Activated CD4-positive, alpha-beta T cell treated with anti-CD3 and anti-CD28 coated beads for 4 hours (primary cell): Measurements from ENCODE around the gene VASN.

Source experiments
- DNase-seq, 2 donors: peaks; one replicate each; pipeline ENCODE4 v3.0.0-alpha.2; 2020

The VASN gene

GRCh38 chr16:4373356-4373908 lies 1.8 kb downstream of the VASN start:
- no peak for DNase-seq

- DNase-seq, result no peak
These were observed 2.5 kb downstream of the VASN start for GRCh38 chr16:4373909-4374742.

- DNase-seq, result no peak
These were observed 4.1 kb downstream of the VASN start for GRCh38 chr16:4375717-4376116.

- no peak for DNase-seq
These were observed 4.7 kb downstream of the VASN start for GRCh38 chr16:4376126-4376892.

- DNase-seq, result no peak
These were observed 5.4 kb downstream of the VASN start for GRCh38 chr16:4376893-4377572.

- no peak for DNase-seq
These were observed 6.0 kb downstream of the VASN start for GRCh38 chr16:4377573-4378154.

- no peak for DNase-seq
These were observed 6.6 kb downstream of the VASN start for GRCh38 chr16:4378161-4378666.

GRCh38 chr16:4378999-4379690 lies 7.5 kb downstream of the VASN start:
- DNase-seq, result no peak

- DNase-seq, result no peak
These were observed 8.7 kb downstream of the VASN start for GRCh38 chr16:4380119-4381063.

GRCh38 chr16:4381072-4381934 lies 9.7 kb downstream of the VASN start:
- DNase-seq, result no peak

- no peak for DNase-seq
These were observed 10.5 kb downstream of the VASN start for GRCh38 chr16:4381935-4382794.

GRCh38 chr16:4382795-4383357 lies 11.2 kb downstream of the VASN start:
- DNase-seq, result no peak

GRCh38 chr16:4383591-4384444 lies 12.2 kb downstream of the VASN start:
- DNase-seq, result no peak

- DNase-seq, result no peak
These were observed 12.9 kb downstream of the VASN start for GRCh38 chr16:4384509-4384942.

- DNase-seq, result no peak
These were observed 13.6 kb downstream of the VASN start for GRCh38 chr16:4385066-4385788.

GRCh38 chr16:4385789-4386450 lies 14.3 kb downstream of the VASN start:
- no peak for DNase-seq
